Liver (tissue), 9 donors: ENCODE measurements around the gene ARTN. TPM values are rescaled to one million over a fixed set of nuclear protein-coding genes. Genes with fewer than 3 reads are reported as not detected.

Experiments
- DNase-seq: peaks from one replicate; pipeline ENCODE4 v3.0.0-alpha.2; 2017; ENCODE audit warnings: low spot score
- H3K27ac ChIP-seq, 2 donors: one replicate each; pipeline ENCODE4 v1.7.0; 2013; ENCODE audit warnings: inconsistent platforms in 2 of 2, low read length in 2 of 2, control low read depth in 1 of 2, low read depth in 1 of 2, mild to moderate bottlenecking in 1 of 2
- H3K27me3 ChIP-seq, 4 donors: one replicate each; pipeline versions ENCODE4 v1.6.1 to v1.7.0; 2013; ENCODE audit warnings: low read length in 3 of 4, inconsistent platforms in 1 of 4, mild to moderate bottlenecking in 1 of 4, moderate library complexity in 1 of 4; ENCODE audit not compliant: control insufficient read depth in 4 of 4, insufficient read depth in 4 of 4
- H3K36me3 ChIP-seq, 4 donors: one replicate each; pipeline versions ENCODE4 v1.6.1 to v1.7.0; 2013; ENCODE audit warnings: low read length in 3 of 4, mild to moderate bottlenecking in 3 of 4, low read depth in 1 of 4, moderate library complexity in 1 of 4; ENCODE audit not compliant: control insufficient read depth in 4 of 4, insufficient read depth in 3 of 4
- H3K4me1 ChIP-seq, 4 donors: one replicate each; pipeline versions ENCODE4 v1.6.1 to v1.7.0; 2013; ENCODE audit warnings: low read length in 3 of 4, mild to moderate bottlenecking in 3 of 4, moderate library complexity in 1 of 4; ENCODE audit not compliant: control insufficient read depth in 4 of 4, insufficient read depth in 4 of 4
- H3K4me3 ChIP-seq, 3 donors: one replicate each; pipeline versions ENCODE4 v1.6.1 to v1.7.0; 2013; ENCODE audit warnings: low read length in 3 of 3, control low read depth in 1 of 3, low read depth in 1 of 3, mild to moderate bottlenecking in 1 of 3
- H3K9ac ChIP-seq, 2 donors: one replicate each; pipeline ENCODE4 v1.7.0; 2013; ENCODE audit warnings: low read length in 2 of 2, mild to moderate bottlenecking in 2 of 2, moderate library complexity in 2 of 2, control low read depth in 1 of 2, low read depth in 1 of 2
- H3K9me3 ChIP-seq, 4 donors: one replicate each; pipeline versions ENCODE4 v1.6.1 to v1.7.0; 2013; ENCODE audit warnings: low read length in 3 of 4; ENCODE audit not compliant: control insufficient read depth in 4 of 4
- EGR1 ChIP-seq, 2 donors: IDR thresholded peaks; 2 replicates each; pipeline ENCODE4 v1.6.1; 2016 to 2018; ENCODE audit warnings: antibody characterized with exemption in 2 of 2, low read depth in 2 of 2
- FOXA1 ChIP-seq: IDR thresholded peaks from 2 replicates; pipeline ENCODE4 v1.6.1; 2016; ENCODE audit warnings: antibody characterized with exemption
- FOXA2 ChIP-seq: IDR thresholded peaks from 2 replicates; pipeline ENCODE4 v1.6.1; 2016; ENCODE audit warnings: antibody characterized with exemption
- HNF4A ChIP-seq, 2 donors: conservative IDR thresholded peaks; 2 replicates each; pipeline ENCODE4 v1.6.1; 2016; ENCODE audit warnings: antibody characterized with exemption in 2 of 2, mild to moderate bottlenecking in 2 of 2
- HNF4G ChIP-seq: IDR thresholded peaks from 2 replicates; pipeline ENCODE4 v1.6.1; 2016; ENCODE audit warnings: antibody characterized with exemption
- NR2F2 ChIP-seq: IDR thresholded peaks from 2 replicates; pipeline ENCODE4 v1.6.1; 2016; ENCODE audit warnings: antibody characterized with exemption
- RAD21 ChIP-seq, 2 donors: IDR thresholded peaks; 2 replicates each; pipeline ENCODE4 v1.6.1; 2016; ENCODE audit warnings: antibody characterized with exemption in 2 of 2, mild to moderate bottlenecking in 2 of 2
- REST ChIP-seq: IDR thresholded peaks from 2 replicates; pipeline ENCODE4 v1.6.1; 2016; ENCODE audit warnings: antibody characterized with exemption, mild to moderate bottlenecking
- RXRA ChIP-seq, 2 donors: IDR thresholded peaks; 2 replicates each; pipeline ENCODE4 v1.6.1; 2017 to 2018; ENCODE audit warnings: antibody characterized with exemption in 2 of 2, mild to moderate bottlenecking in 1 of 2
- SP1 ChIP-seq: IDR thresholded peaks from 2 replicates; pipeline ENCODE4 v1.6.1; 2018; ENCODE audit warnings: antibody characterized with exemption, mild to moderate bottlenecking
- ZBTB33 ChIP-seq: IDR thresholded peaks from 2 replicates; pipeline ENCODE4 v1.6.1; 2016; ENCODE audit warnings: antibody characterized with exemption
- WGBS: extraction: QIAGEN DNeasy Blood & Tissue Kit; methylation state at CpG from one replicate; pipeline ENCODE4 v1.1.7; 2013; 5-methylcytosine and 5-hydroxymethylcytosine counted together
- polyA plus RNA-seq, 2 donors: library from polyadenylated mRNA; stranded (reverse) in 1 of 2; unstranded in 1 of 2; fragments of 200-250 nt in 1 of 2; fragments of >200 nt in 1 of 2; fragmentation: Nextera tagmentation in 1 of 2; extraction: Ambion mirVana in 1 of 2; gene quantifications; one replicate each; pipeline versions ENCODE4 v1.2.1 to v1.2.3, GENCODE V29; 2013 to 2015
- total RNA-seq, 2 donors: library from RNA; depleted of rRNA; stranded (reverse); fragments of >200 nt; gene quantifications; one replicate each; pipeline ENCODE4 v1.2.3, GENCODE V29; 2014
- donor health status: healthy.
- donor health status: healthy.
- donor health status: healthy.
- donor health status: healthy.
- donor health status: healthy.

Gene ARTN
- total and polyA plus RNA-seq, 4 donors = 0.05 to 0.08 TPM; not detected in 2

- Histone ChIP-seq H3K27ac (no peak overlapping the region), H3K27me3 (no peaks in the 10 kb centered on the region), H3K9me3 (no peaks in the 10 kb centered on the region), H3K4me1 (peaks cover 5 to 21% (median 16%) of the 10 kb centered on the region in 4 donors), H3K36me3 (peaks cover 0 to 8% (median 0%) of the 10 kb centered on the region in 4 donors), H3K4me3 (no peak overlapping the region), H3K9ac (no peak overlapping the region)
- 98% methylated on average over 4 of the region's 4 CpGs for WGBS
- TF ChIP-seq FOXA2 (no peak), EGR1 (IDR thresholded peaks at IDR 0.05; ENCODE audit: low read depth in 2 of 2) (no peak), NR2F2 (no peak), SP1 (no peak), HNF4A (conservative IDR thresholded peaks at IDR 0.05) (no peak), ZBTB33 (no peak), FOXA1 (no peak), RAD21 (IDR thresholded peaks at IDR 0.05) (no peak), REST (no peak), HNF4G (no peak)
- no peak for DNase-seq
Observed at GRCh38 chr1:43951021-43951985, 17.7 kb downstream of the ARTN start.

GRCh38 chr1:43952731-43953346 lies 19.2 kb downstream of the ARTN start:
- WGBS = 92% methylated on average over 8 of the region's 8 CpGs
- peaks cover 0 to 12% (median 9%) of the 10 kb centered on the region in 4 donors for H3K4me1 ChIP-seq
- H3K36me3 ChIP-seq = peaks cover 0 to 23% (median 4%) of the 10 kb centered on the region in 4 donors
- no peak overlapping the region for H3K27ac ChIP-seq
- H3K9me3 ChIP-seq = no peaks in the 10 kb centered on the region
- no peak overlapping the region for H3K4me3 ChIP-seq
- no peak overlapping the region for H3K9ac ChIP-seq
- TF ChIP-seq RAD21 (IDR thresholded peaks at IDR 0.05) (no peak), REST (no peak), RXRA (IDR thresholded peaks at IDR 0.05) (no peak)
- H3K27me3 ChIP-seq = no peaks in the 10 kb centered on the region
- DNase-seq = no peak
